Measurements from ENCODE around the gene IL15RA.

DNA sequence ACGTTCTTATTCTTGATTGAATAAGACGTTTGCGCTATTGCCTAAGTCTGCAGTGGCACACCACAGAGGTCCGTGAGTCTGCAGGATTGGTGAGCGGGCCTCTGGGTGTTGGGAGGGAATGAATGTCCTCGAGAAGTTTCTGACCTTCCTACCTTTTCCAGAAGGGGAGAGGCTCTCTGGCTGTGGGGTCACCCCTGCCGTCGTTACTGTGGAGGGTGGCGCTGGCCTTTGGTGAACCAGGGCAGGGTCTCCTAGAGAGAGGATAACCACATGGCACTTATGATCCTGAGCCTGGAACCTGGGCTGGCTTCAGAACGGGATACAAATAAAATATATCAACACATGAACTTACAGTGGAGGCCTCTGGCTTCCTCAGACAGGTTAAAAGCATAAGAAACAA, 13.8 kb downstream of the IL15RA start:
- TF ChIP-seq, protein P1, sequence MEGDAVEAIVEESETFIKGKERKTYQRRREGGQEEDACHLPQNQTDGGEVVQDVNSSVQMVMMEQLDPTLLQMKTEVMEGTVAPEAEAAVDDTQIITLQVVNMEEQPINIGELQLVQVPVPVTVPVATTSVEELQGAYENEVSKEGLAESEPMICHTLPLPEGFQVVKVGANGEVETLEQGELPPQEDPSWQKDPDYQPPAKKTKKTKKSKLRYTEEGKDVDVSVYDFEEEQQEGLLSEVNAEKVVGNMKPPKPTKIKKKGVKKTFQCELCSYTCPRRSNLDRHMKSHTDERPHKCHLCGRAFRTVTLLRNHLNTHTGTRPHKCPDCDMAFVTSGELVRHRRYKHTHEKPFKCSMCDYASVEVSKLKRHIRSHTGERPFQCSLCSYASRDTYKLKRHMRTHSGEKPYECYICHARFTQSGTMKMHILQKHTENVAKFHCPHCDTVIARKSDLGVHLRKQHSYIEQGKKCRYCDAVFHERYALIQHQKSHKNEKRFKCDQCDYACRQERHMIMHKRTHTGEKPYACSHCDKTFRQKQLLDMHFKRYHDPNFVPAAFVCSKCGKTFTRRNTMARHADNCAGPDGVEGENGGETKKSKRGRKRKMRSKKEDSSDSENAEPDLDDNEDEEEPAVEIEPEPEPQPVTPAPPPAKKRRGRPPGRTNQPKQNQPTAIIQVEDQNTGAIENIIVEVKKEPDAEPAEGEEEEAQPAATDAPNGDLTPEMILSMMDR (IDR thresholded peaks at IDR 0.05) = no peak
- no peak for TF ChIP-seq EZH2 (IDR thresholded peaks at IDR 0.05)

All from neural progenitor cell (in vitro differentiated cells).